GM19099 (cell line): ENCODE measurements around the gene DLG2.

Experiments
- POLR2A ChIP-seq: IDR thresholded peaks from 3 replicates; pipeline ENCODE4 v1.6.1; 2011; ENCODE audit warnings: low read depth; ENCODE audit not compliant: insufficient read length; ENCODE audit errors: extremely low read depth

Gene DLG2

DNA sequence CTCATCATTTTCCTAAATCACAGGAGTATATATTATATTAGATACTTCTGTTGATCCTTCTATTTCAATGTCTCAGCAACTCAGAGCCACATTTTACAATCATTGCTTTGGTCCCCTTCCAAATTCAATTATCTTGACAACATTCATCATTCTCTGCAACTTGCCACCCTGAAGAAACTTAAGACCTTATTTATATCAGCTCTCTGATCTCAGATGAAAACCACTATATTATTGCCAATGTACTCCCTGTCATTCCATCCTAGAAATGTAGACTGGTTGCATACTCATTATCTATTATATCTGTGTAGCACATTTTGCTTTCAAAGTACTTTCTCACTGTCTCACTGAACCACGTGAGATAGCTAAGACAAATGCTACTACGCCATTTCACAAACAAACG, 379.3 kb downstream of the DLG2 start:
- TF ChIP-seq POLR2A, result no peak

DNA sequence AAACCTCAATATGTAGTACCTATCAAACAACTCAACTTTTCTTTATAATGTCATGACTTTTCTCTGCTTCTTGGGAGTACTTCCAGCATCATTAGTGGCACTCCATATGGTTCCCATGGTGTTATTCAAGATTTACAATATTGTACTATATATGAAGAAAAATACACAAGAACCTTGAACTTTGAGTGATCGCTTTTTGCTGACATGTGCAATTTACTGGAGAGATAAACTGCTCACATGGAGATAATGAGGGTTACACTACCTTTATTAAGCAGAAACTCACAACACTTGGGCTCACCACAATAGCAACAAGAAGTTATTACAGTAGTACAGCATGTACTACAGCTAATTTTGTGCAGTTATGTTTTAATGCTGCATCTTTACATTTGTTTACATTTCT, 388.2 kb downstream of the DLG2 start:
- TF ChIP-seq POLR2A, result no peak

DNA sequence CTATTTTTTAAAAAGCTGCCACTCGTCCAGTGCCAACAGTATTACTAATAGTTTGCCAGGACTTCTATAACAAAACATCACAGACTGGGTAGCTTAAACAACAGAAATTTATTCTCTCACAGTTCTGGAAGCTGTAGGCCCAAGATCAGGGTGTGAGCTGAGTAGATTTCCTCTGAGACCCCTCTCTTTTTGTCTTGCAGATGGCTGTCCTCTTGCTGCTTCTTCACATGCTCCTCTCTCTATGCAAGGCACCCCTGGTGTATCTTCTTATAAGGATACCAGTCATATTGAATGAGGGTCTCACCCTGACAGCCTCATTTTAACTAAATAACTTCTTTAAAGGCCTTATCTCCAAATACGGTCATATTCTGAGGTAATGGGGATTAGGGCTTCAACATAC, 390.9 kb downstream of the DLG2 start:
- TF ChIP-seq POLR2A, result no peak

DNA sequence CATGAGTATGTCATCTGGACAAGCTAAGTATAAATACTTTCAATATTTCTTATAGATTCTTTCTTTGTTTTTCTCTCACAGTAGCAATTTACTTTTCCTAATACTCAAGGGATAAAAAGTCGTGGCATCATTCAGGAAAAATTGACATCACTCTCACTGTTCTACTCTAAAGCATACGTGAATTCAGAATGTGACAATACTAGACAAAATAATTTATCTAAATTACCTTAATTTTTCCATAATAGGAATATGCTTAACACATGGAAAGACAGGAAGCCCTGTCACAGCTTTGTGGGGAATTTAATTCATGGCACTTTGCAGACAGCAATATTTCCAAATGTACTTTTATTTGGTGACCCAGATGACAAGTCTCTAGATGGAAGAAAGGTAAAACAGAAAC, 394.6 kb downstream of the DLG2 start:
- no peak for TF ChIP-seq POLR2A

DNA sequence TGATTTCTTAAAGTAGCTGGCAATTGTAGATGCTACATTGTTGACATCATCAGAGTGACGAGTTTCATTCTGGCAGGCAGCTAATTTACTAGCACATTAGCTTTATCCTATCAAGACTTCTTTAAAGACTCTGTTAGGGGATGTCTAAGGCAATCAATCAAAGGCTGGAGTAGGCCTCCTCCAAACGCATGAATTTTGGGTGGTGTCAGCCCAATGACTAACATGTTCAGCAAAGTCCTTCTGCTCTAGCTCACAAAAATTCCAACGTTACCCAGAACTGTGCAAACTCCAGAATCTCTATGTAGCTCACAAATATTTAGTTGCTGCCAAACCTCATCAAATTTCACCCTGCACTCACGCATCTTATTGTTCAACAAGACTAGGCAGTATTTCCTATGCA, 395.6 kb downstream of the DLG2 start:
- TF ChIP-seq POLR2A, result no peak

DNA sequence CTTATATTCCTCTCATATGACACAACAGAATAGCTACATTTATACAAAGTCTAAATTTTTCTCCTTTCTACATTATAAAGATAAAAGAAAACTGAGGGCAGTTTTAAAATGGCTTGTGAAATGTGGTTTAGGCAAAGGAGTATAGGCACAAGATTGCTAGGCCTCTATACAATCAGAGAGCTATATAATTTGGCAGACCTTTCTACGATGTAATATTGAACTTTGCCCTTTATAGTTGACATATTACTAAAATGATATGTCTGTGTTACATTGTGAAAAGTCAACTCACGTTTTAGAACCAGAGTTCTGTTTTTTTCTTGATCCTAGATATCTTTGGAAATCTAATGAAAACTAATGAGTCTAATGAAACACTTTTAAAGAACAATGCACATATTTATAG, 430.2 kb downstream of the DLG2 start:
- TF ChIP-seq POLR2A, result no peak

DNA sequence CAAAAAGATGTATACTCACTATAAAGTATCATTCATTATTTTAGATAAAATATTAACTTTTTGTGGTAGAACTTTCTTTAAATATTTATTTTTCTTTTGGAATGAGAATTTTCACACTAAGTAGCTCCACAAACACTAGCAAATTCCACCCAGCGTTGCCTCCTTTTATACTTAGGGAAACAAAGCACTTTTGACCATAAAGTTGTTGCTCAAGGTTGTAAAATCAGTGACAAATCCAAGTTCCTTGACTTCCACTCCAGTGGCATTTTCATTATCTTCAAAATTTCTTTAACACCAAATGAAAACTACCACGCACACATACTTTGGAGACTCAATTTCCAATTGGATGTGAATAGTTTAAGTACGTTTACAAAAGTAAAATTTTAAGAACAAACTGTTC, 431.2 kb downstream of the DLG2 start:
- no peak for TF ChIP-seq POLR2A

DNA sequence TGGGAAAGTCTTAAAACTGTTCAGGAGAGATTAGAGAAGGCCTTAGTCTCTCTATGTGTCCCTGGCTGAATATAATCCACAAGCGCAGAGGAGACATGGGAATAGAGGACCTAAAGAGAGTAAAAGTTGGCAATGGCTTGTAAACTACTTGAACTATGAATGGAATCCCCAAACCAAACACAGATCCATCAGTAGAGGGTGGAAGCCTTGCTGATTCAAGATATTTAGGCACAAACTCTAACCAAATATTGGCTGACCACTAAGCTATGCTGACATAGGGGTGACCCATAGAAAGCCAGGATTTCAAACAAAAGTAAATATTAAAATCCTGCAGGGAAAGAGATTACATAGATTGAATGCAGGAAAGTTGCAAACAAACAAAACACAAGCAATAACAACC, 439.2 kb downstream of the DLG2 start:
- no peak for TF ChIP-seq POLR2A

DNA sequence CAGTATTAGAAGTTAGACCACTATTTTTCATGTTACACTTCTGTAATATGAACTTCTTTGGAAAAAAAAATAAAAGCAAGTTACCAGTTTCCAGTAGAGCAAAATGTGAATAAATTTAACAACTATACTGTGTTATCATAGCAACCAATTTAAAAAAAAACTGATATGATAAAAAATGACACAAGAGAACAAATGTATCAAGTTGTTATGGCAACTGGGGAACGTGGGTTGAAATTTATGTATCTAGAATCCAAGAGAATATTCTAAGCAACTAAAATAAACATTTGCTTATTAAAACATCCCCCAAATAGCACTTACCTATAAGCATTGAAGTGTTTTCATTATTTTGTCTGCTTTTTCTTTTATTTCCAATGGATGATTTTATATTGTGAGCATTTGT, 442.4 kb downstream of the DLG2 start:
- TF ChIP-seq POLR2A, result no peak

DNA sequence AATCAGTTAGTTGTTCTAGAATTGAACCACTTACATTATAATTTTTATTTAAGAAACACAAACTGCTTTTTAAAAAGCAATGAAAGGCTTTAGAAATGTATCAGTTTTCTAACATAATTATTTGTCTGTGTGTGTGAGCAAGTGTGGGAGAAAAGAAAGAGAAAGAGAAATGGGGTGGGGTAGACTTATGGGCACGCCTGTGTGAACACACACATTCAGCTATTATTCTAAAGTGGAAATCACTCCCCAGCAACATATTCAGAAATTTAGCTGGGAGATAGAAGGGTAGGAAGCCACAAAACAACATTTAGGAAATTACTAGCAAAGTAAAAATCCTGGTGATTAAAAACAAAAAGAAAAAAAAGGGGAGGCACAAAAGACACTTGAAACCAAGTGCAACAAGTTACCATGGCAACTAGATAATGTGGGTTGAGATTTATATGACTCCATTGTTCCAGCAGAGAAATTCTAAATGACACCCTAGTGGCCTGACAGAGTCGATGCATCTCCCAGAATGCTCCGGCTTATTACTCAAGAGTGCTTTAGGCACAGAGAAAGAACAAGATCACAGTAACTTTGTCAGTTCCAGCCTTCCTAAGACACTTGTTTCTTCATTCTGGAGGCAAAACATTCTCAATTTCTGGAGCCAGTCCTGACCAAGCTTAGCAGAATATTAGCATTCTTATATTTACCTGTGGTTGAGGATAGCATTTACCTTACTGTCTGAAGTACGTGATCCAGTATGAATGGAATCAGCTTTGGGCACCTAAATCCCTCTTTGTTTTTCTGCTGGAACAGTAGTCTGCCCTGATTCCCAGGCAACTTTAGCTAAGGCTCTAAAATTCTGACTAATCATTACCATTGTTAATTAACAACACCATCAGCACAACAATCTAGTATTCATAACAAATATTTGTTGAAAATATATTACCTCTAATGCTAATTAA, 444.4 kb downstream of the DLG2 start:
- no peak for TF ChIP-seq POLR2A

DNA sequence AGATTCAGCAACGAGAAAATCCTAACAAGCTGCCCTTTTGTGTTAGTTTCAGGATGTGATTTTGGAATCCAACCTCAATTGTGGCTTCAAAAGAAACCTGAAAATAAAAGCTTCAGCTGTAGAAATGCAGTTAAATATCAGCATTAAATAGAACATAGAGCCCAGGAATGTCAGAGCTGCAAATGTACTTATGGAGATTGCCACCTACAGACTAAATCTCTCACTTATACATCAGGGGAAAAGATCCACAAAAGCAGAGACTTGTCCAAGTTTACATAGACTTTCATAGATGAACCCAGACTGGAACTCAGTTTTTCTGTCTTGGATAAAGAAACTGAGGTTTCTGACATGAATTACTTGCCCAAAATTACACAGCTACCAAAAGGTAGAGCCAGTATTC, 446.6 kb downstream of the DLG2 start:
- no peak for TF ChIP-seq POLR2A

DNA sequence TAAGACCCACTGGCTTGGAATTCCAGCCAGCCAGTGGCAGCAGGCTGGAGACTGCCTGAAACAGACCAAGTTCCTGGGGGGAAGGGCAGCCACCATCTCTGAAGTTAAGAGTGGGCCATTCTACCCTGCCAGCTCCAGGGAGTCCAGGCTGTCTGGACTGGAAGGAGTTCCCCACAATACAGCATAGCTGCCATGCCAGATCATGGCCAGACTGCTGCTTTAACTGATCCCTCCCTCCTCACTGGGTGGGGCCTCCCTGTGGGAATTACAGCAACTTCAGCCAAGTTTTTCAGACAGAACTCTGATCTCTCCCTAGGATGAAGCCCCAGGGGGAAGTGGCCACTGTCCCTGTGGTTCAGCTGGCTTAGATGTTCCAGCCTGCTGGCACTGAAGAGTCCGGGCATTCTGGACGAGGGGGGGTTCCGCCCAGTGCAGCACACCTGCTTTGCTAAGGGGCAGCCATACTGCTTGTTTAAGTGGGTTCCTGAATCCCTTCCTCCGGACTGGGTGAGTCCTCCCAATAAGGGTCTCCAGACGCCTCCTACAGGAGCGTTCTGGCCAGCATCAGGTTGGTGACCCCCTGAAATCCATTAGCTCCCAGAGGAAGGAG, 455.4 kb downstream of the DLG2 start:
- TF ChIP-seq POLR2A, result no peak

DNA sequence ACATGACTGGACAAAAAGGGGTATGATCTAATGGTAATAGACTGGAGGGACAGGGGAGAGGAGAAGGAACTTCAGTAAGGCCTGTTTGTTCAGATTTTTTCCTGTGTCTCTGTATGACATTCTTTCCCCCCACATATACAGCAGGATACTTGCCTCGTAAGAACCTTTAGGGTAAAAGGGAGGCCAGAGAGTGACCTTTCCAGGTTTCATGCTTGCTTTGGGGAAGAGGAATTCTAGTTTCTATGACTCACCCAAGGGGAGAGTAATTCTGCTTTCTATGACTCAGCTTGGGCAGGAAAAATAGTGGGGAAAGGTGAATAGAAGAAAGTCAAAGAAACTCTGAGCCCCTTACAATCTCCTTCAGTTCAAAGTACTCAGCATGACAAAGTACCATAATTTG, 457.0 kb downstream of the DLG2 start:
- TF ChIP-seq POLR2A, result no peak

DNA sequence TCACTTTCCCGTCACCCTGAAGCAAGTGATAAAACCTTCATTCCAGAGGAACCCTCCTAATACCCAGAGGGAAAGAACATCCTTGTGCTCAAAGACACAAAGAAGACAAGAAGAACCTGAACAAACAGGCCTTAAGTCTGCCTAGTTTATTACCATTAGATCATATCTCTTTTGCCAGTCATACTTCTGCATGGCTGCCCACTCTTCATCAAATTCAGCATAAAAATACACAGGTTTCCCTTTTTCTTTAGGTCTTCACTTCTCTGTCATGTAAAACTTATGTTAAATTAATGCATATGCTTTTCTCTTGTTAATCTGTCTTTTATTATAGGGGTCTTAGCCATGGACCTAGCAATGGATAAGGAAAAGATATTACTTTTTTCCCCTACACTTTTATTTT, 459.7 kb downstream of the DLG2 start:
- no peak for TF ChIP-seq POLR2A

DNA sequence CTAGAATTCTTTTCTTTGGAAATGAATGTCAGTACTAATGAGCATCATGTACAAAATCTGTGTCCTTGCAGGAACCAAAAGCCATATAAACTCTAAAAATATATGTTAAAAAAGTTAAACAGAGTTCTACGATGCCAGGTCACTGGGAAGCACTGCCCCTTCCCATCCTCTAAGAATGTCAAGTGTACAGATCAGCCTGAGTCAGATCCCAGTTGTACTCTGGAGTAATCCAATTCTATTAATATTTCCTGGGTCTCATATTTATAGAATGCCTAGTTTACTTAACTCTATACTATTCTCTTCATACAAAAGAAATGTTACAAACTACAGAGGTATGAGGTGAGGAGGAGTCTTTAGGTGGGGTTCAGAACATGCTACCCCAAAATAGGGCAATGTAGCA, 460.1 kb downstream of the DLG2 start:
- TF ChIP-seq POLR2A, result no peak

DNA sequence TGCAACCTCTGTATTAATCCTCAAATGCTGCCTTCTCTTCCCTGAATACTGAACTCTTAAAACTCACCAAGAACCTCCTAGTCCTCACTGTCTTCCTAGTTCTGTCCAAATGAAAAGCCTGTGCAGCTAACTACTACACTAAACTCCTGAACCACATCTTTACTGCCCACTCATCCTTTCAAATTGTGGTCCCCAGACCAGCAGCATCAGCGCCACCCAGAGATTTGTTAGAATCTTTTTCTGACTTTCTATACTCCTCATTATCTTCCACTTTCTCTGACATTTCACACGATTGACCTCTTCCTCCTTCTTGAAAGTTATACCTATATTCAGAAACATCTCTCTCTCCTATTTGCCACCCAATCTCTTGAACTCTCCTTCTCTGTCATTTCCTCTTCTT, 461.3 kb downstream of the DLG2 start:
- no peak for TF ChIP-seq POLR2A

DNA sequence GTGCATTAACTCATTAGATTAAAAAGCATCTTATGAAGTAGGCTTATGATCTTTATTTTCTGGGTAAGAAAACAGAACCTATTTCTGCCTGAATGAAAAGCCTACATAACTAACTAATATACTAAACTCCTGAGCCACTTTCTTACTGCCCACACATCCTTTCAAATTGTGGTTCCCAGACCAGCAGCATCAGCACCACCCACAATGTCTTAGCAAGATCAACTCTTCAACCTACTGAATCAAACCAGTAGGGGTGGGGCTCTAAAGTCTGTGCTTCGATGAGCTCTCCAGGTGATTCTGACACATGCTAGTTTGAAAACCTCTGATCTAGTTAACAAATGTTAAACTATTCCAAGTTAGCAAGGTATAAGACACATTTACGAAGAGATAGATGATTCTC, 462.4 kb downstream of the DLG2 start:
- TF ChIP-seq POLR2A, result no peak

DNA sequence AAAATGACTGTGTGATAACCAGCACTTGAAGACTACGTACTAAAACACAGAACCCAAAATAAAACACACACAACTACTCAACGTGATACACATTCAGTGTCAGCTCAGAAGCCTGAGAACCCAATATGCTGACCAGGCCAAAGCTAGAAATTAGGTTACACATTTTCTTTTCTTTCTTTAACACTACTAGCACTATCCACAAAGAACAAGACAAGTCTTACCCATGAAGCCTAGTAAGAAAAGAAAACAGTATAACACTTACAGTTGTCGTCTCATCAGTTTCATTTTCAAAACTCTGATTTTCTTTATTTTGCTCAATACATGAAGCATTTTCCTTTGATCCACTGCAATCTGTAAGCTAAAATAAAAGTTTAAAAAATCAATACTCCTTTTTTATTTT, 472.9 kb downstream of the DLG2 start:
- no peak for TF ChIP-seq POLR2A
